ENCODE results near the gene SF3B5.

DNA sequence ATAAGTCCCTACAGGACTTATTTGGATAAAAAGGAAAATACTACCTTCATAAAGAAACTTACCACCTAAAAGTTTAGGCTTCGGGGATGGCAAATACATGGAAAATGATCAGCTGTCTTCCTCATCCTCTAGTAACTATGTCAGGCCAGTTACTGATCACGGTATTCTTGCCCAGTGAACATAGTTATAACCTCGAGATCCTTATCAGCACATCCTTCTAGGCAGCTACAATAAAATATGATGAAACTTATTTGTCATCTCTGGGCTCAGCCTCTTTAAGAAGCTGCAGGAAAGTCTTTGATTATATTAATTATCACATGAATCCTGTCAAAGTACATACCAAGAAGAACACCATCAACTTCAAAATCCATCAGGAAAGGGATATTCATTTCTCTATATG is 41.8 kb downstream of the SF3B5 start:
- no peak for TF ChIP-seq EP300 (IDR thresholded peaks at IDR 0.05; ENCODE audit: borderline replicate concordance in 1 of 2, low read depth in 2 of 2, low read length in 2 of 2)
- TF ChIP-seq POLR2A (IDR thresholded peaks at IDR 0.05; ENCODE audit: control extremely low read depth in 1 of 2, low read depth in 2 of 2, low read length in 2 of 2), result no peak
- no peak for TF ChIP-seq CHD1 (IDR thresholded peaks at IDR 0.05; ENCODE audit: low read depth, low read length)
- TF ChIP-seq TEAD4 (IDR thresholded peaks at IDR 0.05; ENCODE audit: low read depth, low read length), result no peak
- no peak for TF ChIP-seq EZH2 (IDR thresholded peaks at IDR 0.05; ENCODE audit: low read depth, low read length, severe bottlenecking)
- TF ChIP-seq GTF2F1 (IDR thresholded peaks at IDR 0.05; ENCODE audit: borderline replicate concordance, low read depth, low read length), result no peak
- TF ChIP-seq HDAC6 (IDR thresholded peaks at IDR 0.05; ENCODE audit: low read depth, low read length), result no peak
- TF ChIP-seq, protein P1, sequence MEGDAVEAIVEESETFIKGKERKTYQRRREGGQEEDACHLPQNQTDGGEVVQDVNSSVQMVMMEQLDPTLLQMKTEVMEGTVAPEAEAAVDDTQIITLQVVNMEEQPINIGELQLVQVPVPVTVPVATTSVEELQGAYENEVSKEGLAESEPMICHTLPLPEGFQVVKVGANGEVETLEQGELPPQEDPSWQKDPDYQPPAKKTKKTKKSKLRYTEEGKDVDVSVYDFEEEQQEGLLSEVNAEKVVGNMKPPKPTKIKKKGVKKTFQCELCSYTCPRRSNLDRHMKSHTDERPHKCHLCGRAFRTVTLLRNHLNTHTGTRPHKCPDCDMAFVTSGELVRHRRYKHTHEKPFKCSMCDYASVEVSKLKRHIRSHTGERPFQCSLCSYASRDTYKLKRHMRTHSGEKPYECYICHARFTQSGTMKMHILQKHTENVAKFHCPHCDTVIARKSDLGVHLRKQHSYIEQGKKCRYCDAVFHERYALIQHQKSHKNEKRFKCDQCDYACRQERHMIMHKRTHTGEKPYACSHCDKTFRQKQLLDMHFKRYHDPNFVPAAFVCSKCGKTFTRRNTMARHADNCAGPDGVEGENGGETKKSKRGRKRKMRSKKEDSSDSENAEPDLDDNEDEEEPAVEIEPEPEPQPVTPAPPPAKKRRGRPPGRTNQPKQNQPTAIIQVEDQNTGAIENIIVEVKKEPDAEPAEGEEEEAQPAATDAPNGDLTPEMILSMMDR (IDR thresholded peaks at IDR 0.05; ENCODE audit: control extremely low read depth in 1 of 3, insufficient read depth in 1 of 3, low read depth in 1 of 3, low read length in 3 of 3), result no peak
- TF ChIP-seq POLR2AphosphoS5 (IDR thresholded peaks at IDR 0.05; ENCODE audit: low read depth, low read length), result no peak
